Right cardiac atrium (tissue), 5 donors: ENCODE results near the gene MCOLN2. TPM values are rescaled to one million over a fixed set of nuclear protein-coding genes. Genes with fewer than 3 reads are reported as not detected.

ENCODE experiments used
- ATAC-seq, 2 donors: fragments of 200-7000 bp; cut with Tn5 transposase; one replicate each; pipeline versions ENCODE4 v1.8.0 to v1.9.1; 2020; ENCODE audit warnings: moderate library complexity in 2 of 2, mild to moderate bottlenecking in 1 of 2
- DNase-seq, 3 donors: peaks; one replicate each; pipeline ENCODE4 v3.0.0-alpha.2; 2020
- H3K27ac ChIP-seq: one replicate; pipeline ENCODE4 v1.5.1; 2013; ENCODE audit warnings: mild to moderate bottlenecking, low read length, control low read depth, moderate library complexity
- H3K27me3 ChIP-seq: one replicate; pipeline ENCODE4 v1.6.1; 2013; ENCODE audit not compliant: control insufficient read depth, insufficient read depth
- H3K4me1 ChIP-seq: one replicate; pipeline ENCODE4 v1.6.1; 2013; ENCODE audit warnings: low read length; ENCODE audit not compliant: control insufficient read depth, insufficient read depth
- H3K4me3 ChIP-seq: one replicate; pipeline ENCODE4 v1.5.1; 2013; ENCODE audit warnings: low read length, control low read depth
- H3K9me3 ChIP-seq: one replicate; pipeline ENCODE4 v1.6.1; 2013; ENCODE audit warnings: low read length; ENCODE audit not compliant: control insufficient read depth
- WGBS: extraction: QIAGEN DNeasy Blood & Tissue Kit; methylation state at CpG from one replicate; pipeline ENCODE4 v1.1.7; 2013; 5-methylcytosine and 5-hydroxymethylcytosine counted together
- intact Hi-C, 4 donors: fragments of 100-400 bp; cut with DNase I; formaldehyde crosslinking; loops; one replicate each; pipeline versions ENCODE4 v1.11.0 to v1.14.0; 2022 to 2023
- polyA plus RNA-seq: library from polyadenylated mRNA; stranded (reverse); fragments of 200-250 nt; gene quantifications from one replicate; pipeline ENCODE4 v1.2.3, GENCODE V29; 2013
- total RNA-seq, 4 donors: library from RNA; stranded (reverse); fragmentation: NEBNext Ultra II Directional; extraction: Animal tissue kit (Norgen Biotek cat#: 25700); gene quantifications; one replicate each; pipeline ENCODE4 v1.2.1, GENCODE V29; 2021
- donor health status: healthy with polysubstance abuse.
- donor health status: DM: no; HTN: yes; CAD: no.
- donor health status: DM: no; HTN: no; CAD: no.
- donor health status: DM: no; HTN: yes; CAD: no; lungs with severe emphysema.
- donor health status: DM: yes; HTN: yes; CAD: no.

Gene MCOLN2
- total and polyA plus RNA-seq, 5 donors, result 0.32 to 1.1 (median 0.34) TPM

GRCh38 chr1:84939761-84940160, 57.2 kb downstream of the MCOLN2 start:
- intact Hi-C loops, result loop anchor here (5.0 to 10.0 kb wide), 7 partner anchors 135 to 795 kb away; partner anchors contain the start of genes C1orf52 (in 3 of the 4) and PRKACB (in 1 of the 4)

GRCh38 chr1:84939151-84939550, 57.8 kb downstream of the MCOLN2 start:
- ATAC-seq, result no peak
- Histone ChIP-seq H3K4me1 (no peaks in the 10 kb centered on the region), H3K27me3 (no peaks in the 10 kb centered on the region), H3K9me3 (no peaks in the 10 kb centered on the region), H3K4me3 (no peak overlapping the region), H3K27ac (no peak overlapping the region)
- no peak for DNase-seq
- intact Hi-C loops, result loop anchor here in 2 of 4 donors (5.0 to 10.0 kb wide), 3 partner anchors 154 to 794 kb away; partner anchors contain the start of gene PRKACB (in 1 of the 2)
- whole genome bisulfite sequencing, result 69% methylated on average over 8 of the region's 8 CpGs

More at GRCh38 chr1:84939761-84940160, 57.2 kb downstream of the MCOLN2 start:
- no peak overlapping the region for H3K27ac ChIP-seq
- H3K4me1 ChIP-seq, result no peaks in the 10 kb centered on the region
- WGBS, result 93% methylated on average over 11 of the region's 11 CpGs
- no peaks in the 10 kb centered on the region for H3K9me3 ChIP-seq
- ATAC-seq (no peak), DNase-seq (no peak)
- H3K27me3 ChIP-seq, result no peaks in the 10 kb centered on the region
- H3K4me3 ChIP-seq, result no peak overlapping the region

- DNase-seq, result no peak
- no peak overlapping the region for H3K27ac ChIP-seq
- H3K4me3 ChIP-seq, result no peak overlapping the region
- H3K27me3 ChIP-seq, result no peaks in the 10 kb centered on the region
- H3K4me1 ChIP-seq, result no peaks in the 10 kb centered on the region
- 2% methylated on average over 5 of the region's 5 CpGs for WGBS
- ATAC-seq, result peak; percentile 73 to 74
- H3K9me3 ChIP-seq, result no peaks in the 10 kb centered on the region
- intact Hi-C loops, result loop anchor here in 2 of 4 donors (5.0 to 10.0 kb wide), 3 partner anchors 151 to 791 kb away; partner anchors contain the start of gene PRKACB (in 1 of the 2)
These were observed 60.6 kb downstream of the MCOLN2 start for GRCh38 chr1:84936116-84936810.

GRCh38 chr1:84933011-84933611, 63.8 kb downstream of the MCOLN2 start:
- DNase-seq (no peak), ATAC-seq (no peak)
- no peak overlapping the region for H3K27ac ChIP-seq
- no peak overlapping the region for H3K4me3 ChIP-seq
- no peaks in the 10 kb centered on the region for H3K4me1 ChIP-seq
- WGBS, result 81% methylated on average over 7 of the region's 7 CpGs
- no peaks in the 10 kb centered on the region for H3K9me3 ChIP-seq
- intact Hi-C loops, result loop anchor here in 2 of 4 donors (5.0 to 10.0 kb wide), 3 partner anchors 148 to 788 kb away; partner anchors contain the start of gene PRKACB (in 1 of the 2)
- no peaks in the 10 kb centered on the region for H3K27me3 ChIP-seq

GRCh38 chr1:84930831-84931230, 66.1 kb downstream of the MCOLN2 start:
- intact Hi-C loops, result loop anchor here in 2 of 4 donors (5.0 to 10.0 kb wide), 3 partner anchors 146 to 786 kb away; partner anchors contain the start of gene PRKACB (in 1 of the 2)
- Histone ChIP-seq H3K27me3 (no peaks in the 10 kb centered on the region), H3K27ac (no peak overlapping the region), H3K4me3 (no peak overlapping the region), H3K9me3 (no peaks in the 10 kb centered on the region), H3K4me1 (no peaks in the 10 kb centered on the region)
- WGBS, result 81% methylated on average over 2 of the region's 2 CpGs
- DNase-seq (no peak), ATAC-seq (no peak)

- 87% methylated on average over 4 of the region's 4 CpGs for WGBS
- ATAC-seq, result no peak
- intact Hi-C loops, result loop anchor here in 2 of 4 donors (5.0 to 10.0 kb wide), 3 partner anchors 146 to 786 kb away; partner anchors contain the start of gene PRKACB (in 1 of the 2)
- H3K27me3 ChIP-seq, result no peaks in the 10 kb centered on the region
- H3K9me3 ChIP-seq, result no peaks in the 10 kb centered on the region
- no peak for DNase-seq
- no peaks in the 10 kb centered on the region for H3K4me1 ChIP-seq
- no peak overlapping the region for H3K27ac ChIP-seq
- no peak overlapping the region for H3K4me3 ChIP-seq
These were observed 66.6 kb downstream of the MCOLN2 start for GRCh38 chr1:84930329-84930728.

- no peaks in the 10 kb centered on the region for H3K27me3 ChIP-seq
- no peaks in the 10 kb centered on the region for H3K4me1 ChIP-seq
- DNase-seq (no peak), ATAC-seq (no peak)
- no peaks in the 10 kb centered on the region for H3K9me3 ChIP-seq
- intact Hi-C loops, result no loop called here
- H3K4me3 ChIP-seq, result no peak overlapping the region
- H3K27ac ChIP-seq, result no peak overlapping the region
- 47% methylated on average over 1 of the region's 1 CpG for WGBS
These were observed 67.3 kb downstream of the MCOLN2 start for GRCh38 chr1:84929581-84929980.

- 69% methylated on average over 4 of the region's 4 CpGs for WGBS
- no peak overlapping the region for H3K27ac ChIP-seq
- no peaks in the 10 kb centered on the region for H3K27me3 ChIP-seq
- DNase-seq, result no peak
- intact Hi-C loops, result no loop called here
- ATAC-seq, result no peak
- no peaks in the 10 kb centered on the region for H3K9me3 ChIP-seq
- H3K4me3 ChIP-seq, result no peak overlapping the region
- no peaks in the 10 kb centered on the region for H3K4me1 ChIP-seq
These were observed 67.9 kb downstream of the MCOLN2 start for GRCh38 chr1:84928979-84929378.

- Histone ChIP-seq H3K4me1 (no peaks in the 10 kb centered on the region), H3K27ac (no peak overlapping the region), H3K4me3 (no peak overlapping the region), H3K9me3 (no peaks in the 10 kb centered on the region), H3K27me3 (no peaks in the 10 kb centered on the region)
- DNase-seq, result no peak
- intact Hi-C loops, result no loop called here
- 81% methylated on average over 3 of the region's 3 CpGs for WGBS
- no peak for ATAC-seq
These were observed 73.6 kb downstream of the MCOLN2 start for GRCh38 chr1:84923317-84923716.

- no peak for ATAC-seq
- H3K4me3 ChIP-seq, result no peak overlapping the region
- WGBS, result 96% methylated on average over 1 of the region's 1 CpG
- DNase-seq, result no peak
- H3K4me1 ChIP-seq, result no peaks in the 10 kb centered on the region
- no peaks in the 10 kb centered on the region for H3K27me3 ChIP-seq
- no peak overlapping the region for H3K27ac ChIP-seq
- intact Hi-C loops, result no loop called here
- no peaks in the 10 kb centered on the region for H3K9me3 ChIP-seq
These were observed 76.8 kb downstream of the MCOLN2 start for GRCh38 chr1:84920159-84920558.

GRCh38 chr1:84919461-84919970, 77.4 kb downstream of the MCOLN2 start:
- intact Hi-C loops, result no loop called here
- ATAC-seq, result no peak

More at GRCh38 chr1:84919461-84919970, 77.4 kb downstream of the MCOLN2 start:
- Histone ChIP-seq H3K9me3 (no peaks in the 10 kb centered on the region), H3K27me3 (no peaks in the 10 kb centered on the region), H3K27ac (no peak overlapping the region), H3K4me1 (no peaks in the 10 kb centered on the region), H3K4me3 (no peak overlapping the region)
- 58% methylated on average over 4 of the region's 4 CpGs for WGBS
- no peak for DNase-seq
